Upper lobe of right lung (tissue), 1 donor: ENCODE results near the gene KCNK5. TPM values are rescaled to one million over a fixed set of nuclear protein-coding genes. Genes with fewer than 3 reads are reported as not detected.
A peak's percentile ranks its signal among the peaks of the same experiment; 100 is the strongest.

Experiments
- ATAC-seq: fragments of 200-7000 bp; cut with Tn5 transposase; one replicate; pipeline ENCODE4 v1.9.1; 2020; ENCODE audit warnings: mild to moderate bottlenecking, moderate library complexity
- DNase-seq: peaks from one replicate; pipeline ENCODE4 v3.0.0-alpha.2; 2020
- H3K27ac ChIP-seq: fragments of 200-600 bp; one replicate; pipeline ENCODE4 v1.8.0; 2022
- H3K27me3 ChIP-seq: fragments of 200-600 bp; one replicate; pipeline ENCODE4 v1.8.0; 2022; ENCODE audit warnings: mild to moderate bottlenecking
- H3K36me3 ChIP-seq: fragments of 200-600 bp; one replicate; pipeline ENCODE4 v1.8.0; 2022
- H3K4me1 ChIP-seq: fragments of 200-600 bp; one replicate; pipeline ENCODE4 v1.8.0; 2022
- H3K4me3 ChIP-seq: fragments of 200-600 bp; one replicate; pipeline ENCODE4 v1.8.0; 2022; ENCODE audit warnings: mild to moderate bottlenecking
- H3K9me3 ChIP-seq: fragments of 200-600 bp; one replicate; pipeline ENCODE4 v1.8.0; 2022
- intact Hi-C: fragments of 100-400 bp; cut with DNase I; formaldehyde crosslinking; loops from one replicate; pipeline ENCODE4 v1.11.0; 2022
- total RNA-seq: library from RNA; stranded (reverse); fragmentation: NEBNext Ultra II Directional; extraction: Animal tissue kit (Norgen Biotek cat#: 25700); gene quantifications from one replicate; pipeline ENCODE4 v1.2.1, GENCODE V29; 2021
- TF ChIP-seq, protein P1 (sequence below): fragments of 200-600 bp; IDR thresholded peaks from one replicate; pipeline ENCODE4 v1.8.0; 2022; ENCODE audit warnings: antibody characterized with exemption
- donor health status: DM: no; HTN: yes; CAD: no; lungs with severe emphysema.

Gene KCNK5
- total RNA-seq, 1 donor from 2014 or later = 10.0 TPM

DNA sequence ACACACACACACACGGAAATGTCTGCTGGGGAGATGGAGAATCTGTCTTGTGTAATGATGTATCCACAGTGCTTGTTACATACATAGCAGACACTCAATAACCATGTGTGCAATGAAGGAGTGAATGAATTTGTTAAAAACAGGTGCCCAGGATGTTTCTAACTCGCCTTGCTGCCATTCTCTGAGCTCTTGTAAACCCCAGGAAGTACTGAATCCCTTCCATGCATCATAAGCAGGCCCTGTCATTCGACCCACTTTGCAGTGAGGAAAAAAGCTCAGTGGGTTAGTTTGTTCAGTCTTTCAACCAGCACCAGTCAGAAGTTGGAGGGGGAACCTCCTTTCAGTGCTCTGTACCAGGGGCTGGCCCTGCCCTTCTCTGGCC, 1.4 kb upstream of the KCNK5 start:
- intact Hi-C loops = no loop called here
- Histone ChIP-seq H3K27me3 (peaks cover 17% of the 10 kb centered on the region), H3K27ac (no peak overlapping the region), H3K4me1 (peaks cover 19% of the 10 kb centered on the region), H3K36me3 (no peaks in the 10 kb centered on the region), H3K9me3 (no peaks in the 10 kb centered on the region), H3K4me3 (no peak overlapping the region)
- DNase-seq (no peak), ATAC-seq (no peak)
- TF ChIP-seq, protein P1, sequence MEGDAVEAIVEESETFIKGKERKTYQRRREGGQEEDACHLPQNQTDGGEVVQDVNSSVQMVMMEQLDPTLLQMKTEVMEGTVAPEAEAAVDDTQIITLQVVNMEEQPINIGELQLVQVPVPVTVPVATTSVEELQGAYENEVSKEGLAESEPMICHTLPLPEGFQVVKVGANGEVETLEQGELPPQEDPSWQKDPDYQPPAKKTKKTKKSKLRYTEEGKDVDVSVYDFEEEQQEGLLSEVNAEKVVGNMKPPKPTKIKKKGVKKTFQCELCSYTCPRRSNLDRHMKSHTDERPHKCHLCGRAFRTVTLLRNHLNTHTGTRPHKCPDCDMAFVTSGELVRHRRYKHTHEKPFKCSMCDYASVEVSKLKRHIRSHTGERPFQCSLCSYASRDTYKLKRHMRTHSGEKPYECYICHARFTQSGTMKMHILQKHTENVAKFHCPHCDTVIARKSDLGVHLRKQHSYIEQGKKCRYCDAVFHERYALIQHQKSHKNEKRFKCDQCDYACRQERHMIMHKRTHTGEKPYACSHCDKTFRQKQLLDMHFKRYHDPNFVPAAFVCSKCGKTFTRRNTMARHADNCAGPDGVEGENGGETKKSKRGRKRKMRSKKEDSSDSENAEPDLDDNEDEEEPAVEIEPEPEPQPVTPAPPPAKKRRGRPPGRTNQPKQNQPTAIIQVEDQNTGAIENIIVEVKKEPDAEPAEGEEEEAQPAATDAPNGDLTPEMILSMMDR = no peak

GRCh38 chr6:39228111-39228971, 934 bp downstream of the KCNK5 start:
- Histone ChIP-seq H3K36me3 (no peaks in the 10 kb centered on the region), H3K27me3 (peaks cover 17% of the 10 kb centered on the region), H3K4me1 (peaks cover 33% of the 10 kb centered on the region), H3K4me3 (peak overlapping the region; percentile 64), H3K9me3 (no peaks in the 10 kb centered on the region), H3K27ac (peak overlapping the region; percentile 51)
- no peak for DNase-seq
- intact Hi-C loops = no loop called here
- ATAC-seq = no peak
- TF ChIP-seq, protein P1 = no peak

DNA sequence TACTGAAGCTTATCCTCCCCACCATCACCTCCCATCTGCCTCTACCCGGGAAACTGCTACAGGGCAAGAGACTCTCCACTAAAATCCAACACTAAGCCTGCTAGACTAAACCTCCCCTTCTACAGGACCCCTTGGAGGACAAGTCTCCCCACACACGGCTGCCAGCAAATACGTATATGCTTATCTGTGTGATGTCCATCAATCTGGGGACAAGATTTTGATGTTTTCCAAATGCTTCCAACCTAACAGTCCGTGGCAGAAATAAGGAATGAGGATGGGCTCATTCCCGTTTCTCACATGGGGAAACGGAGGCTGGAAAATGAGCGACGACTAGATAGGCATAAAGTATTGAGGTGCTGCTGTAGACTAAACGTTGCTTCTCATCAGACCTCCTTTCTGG, 1.8 kb downstream of the KCNK5 start:
- Histone ChIP-seq H3K9me3 (no peaks in the 10 kb centered on the region), H3K4me1 (peaks cover 35% of the 10 kb centered on the region), H3K36me3 (no peaks in the 10 kb centered on the region), H3K27ac (peak overlapping the region; percentile 18), H3K4me3 (peak overlapping the region; percentile 64), H3K27me3 (peaks cover 17% of the 10 kb centered on the region)
- TF ChIP-seq, protein P1 = no peak
- no peak for DNase-seq
- intact Hi-C loops = no loop called here
- ATAC-seq = no peak

DNA sequence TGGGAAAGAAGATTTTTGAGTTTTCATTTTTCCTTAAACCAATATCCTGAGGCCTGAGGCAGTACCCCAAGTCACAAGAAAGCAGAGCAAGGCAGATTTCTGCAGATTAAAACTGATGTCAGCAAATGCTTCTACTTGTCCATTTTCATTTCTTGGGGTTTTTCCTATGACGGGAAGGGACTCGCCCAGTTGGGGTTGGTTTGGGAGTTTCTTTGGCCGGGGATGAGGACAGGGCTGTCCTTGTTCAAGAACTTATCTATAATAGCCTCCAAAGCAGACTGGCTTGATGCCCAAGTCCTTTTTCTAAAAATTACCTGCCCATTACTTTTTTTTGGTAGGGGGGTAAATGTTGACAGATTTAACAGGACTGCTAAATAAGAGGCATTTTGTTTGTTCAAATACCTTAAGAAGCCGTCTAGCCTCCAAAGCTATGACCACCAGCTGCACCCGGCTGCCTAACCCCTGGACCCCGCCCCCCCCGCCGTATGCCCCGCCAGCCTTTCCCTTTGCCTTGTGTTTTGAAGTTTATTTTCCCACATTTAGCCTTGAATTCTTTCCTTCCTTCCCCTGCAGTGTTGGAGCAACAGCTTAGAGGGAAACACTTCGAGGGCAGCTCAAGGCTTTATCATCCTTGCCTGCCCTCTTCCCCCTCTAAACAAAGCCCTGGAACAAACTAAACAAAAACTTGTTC, 2.5 kb downstream of the KCNK5 start:
- Histone ChIP-seq H3K27ac (peak overlapping the region; percentile 71), H3K36me3 (no peaks in the 10 kb centered on the region), H3K27me3 (peaks cover 17% of the 10 kb centered on the region), H3K4me1 (peaks cover 42% of the 10 kb centered on the region), H3K9me3 (no peaks in the 10 kb centered on the region), H3K4me3 (peak overlapping the region; percentile 64)
- DNase-seq = no peak
- ATAC-seq = no peak
- intact Hi-C loops = no loop called here
- TF ChIP-seq, protein P1 = no peak

GRCh38 chr6:39225946-39226437, 3.3 kb downstream of the KCNK5 start:
- no peak for DNase-seq
- H3K9me3 ChIP-seq = no peaks in the 10 kb centered on the region
- H3K27me3 ChIP-seq = peaks cover 17% of the 10 kb centered on the region
- peak overlapping the region; percentile 64 for H3K4me3 ChIP-seq
- H3K4me1 ChIP-seq = peaks cover 50% of the 10 kb centered on the region
- intact Hi-C loops = no loop called here
- peak overlapping the region; percentile 71 for H3K27ac ChIP-seq
- H3K36me3 ChIP-seq = no peaks in the 10 kb centered on the region
- no peak for ATAC-seq
- TF ChIP-seq, protein P1 = no peak
